HG03575 (cell line): ENCODE results near the gene SEPSECS.

Experiments
- ATAC-seq: cut with Tn5 transposase; IDR thresholded peaks from one replicate; pipeline ENCODE4 v1.9.1; 2021; ENCODE audit not compliant: unreplicated experiment, insufficient number of reproducible peaks, low FRiP score; ENCODE audit errors: extremely low read depth

The SEPSECS gene

GRCh38 chr4:25159837-25160713, at the start of gene SEPSECS:
Gene SEPSECS (minus strand): TSS chr4:25160449. CDS start chr4:25160369, 80 bp downstream.
- ATAC-seq, result peak; percentile 81

DNA sequence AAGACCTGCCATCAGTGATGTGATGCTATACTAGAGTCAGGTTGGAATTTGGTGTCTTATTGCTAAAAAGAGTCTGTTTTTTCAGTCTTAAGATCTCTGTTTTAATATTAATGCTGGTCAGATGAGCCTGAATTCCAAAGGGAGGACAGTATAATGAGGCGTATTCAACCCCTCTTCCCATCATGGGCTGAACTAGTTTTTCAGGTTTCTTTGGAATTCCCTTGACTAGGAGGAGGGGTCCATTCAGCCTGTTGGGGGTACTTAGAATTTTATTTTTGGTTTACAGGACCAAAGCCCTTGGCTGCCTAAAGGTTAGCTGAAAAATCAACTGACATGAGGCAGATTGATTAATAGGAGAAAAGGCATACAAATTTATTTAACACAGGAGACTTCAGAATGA, 49.5 kb upstream of the SEPSECS start:
- ATAC-seq, result no peak

GRCh38 chr4:25207997-25208396, 47.7 kb upstream of the SEPSECS start:
- ATAC-seq, result no peak

GRCh38 chr4:25198713-25199112, 38.5 kb upstream of the SEPSECS start:
- ATAC-seq, result no peak

GRCh38 chr4:25190407-25190806, 30.2 kb upstream of the SEPSECS start:
- ATAC-seq, result no peak

- no peak for ATAC-seq
Measured at GRCh38 chr4:25184056-25184455, 23.8 kb upstream of the SEPSECS start.

GRCh38 chr4:25182937-25183336, 22.7 kb upstream of the SEPSECS start:
- no peak for ATAC-seq

- peak; percentile 65 for ATAC-seq
Measured at GRCh38 chr4:25180524-25181131, 20.4 kb upstream of the SEPSECS start.

GRCh38 chr4:25178838-25179261, 18.6 kb upstream of the SEPSECS start:
- no peak for ATAC-seq

GRCh38 chr4:25177147-25177546, 16.9 kb upstream of the SEPSECS start:
- ATAC-seq, result no peak

GRCh38 chr4:25174674-25175073, 14.4 kb upstream of the SEPSECS start:
- no peak for ATAC-seq

DNA sequence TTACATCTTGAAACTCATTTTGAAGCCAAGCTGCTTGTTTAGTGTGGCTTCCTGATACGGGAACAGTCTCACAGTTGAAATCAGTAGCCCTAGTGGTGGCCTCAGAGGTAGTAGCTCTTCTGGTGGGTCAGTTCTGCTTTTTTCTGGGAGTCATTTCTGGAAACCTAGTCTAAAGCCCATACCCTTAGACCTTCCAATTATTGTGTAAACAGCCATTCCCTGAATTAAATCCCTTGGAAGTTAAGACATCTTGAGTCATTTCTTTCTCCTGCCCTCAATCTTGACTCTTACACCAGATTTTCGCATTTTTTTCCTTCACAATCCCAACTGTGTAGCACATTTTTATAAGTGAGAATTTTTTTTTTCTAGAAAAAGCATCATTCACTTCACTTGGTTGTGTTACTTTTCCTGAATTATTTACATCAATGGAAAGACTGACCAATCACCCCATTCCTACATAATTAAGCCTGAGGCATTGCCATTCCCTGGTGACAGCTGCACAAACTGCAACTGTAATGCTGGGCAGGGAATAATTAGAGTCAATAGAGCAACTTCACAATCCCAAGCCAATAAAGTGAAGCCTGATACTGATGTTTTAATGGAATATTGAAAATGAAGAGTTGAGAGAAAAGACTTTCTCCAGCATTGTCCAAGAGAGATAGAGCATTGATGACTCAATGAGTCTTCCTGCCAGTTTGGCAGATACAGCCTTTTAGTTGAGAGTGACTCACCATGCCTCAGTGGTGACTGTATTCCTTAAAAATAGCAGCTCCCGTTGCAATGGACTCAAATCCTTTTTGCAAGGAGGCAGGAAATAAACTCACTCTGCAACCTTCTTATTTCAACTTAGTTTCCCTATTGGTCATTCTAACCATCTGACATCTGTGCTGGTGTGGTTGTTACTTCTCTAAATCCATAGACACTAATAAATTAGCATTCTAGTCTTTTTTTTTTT, 13.0 kb upstream of the SEPSECS start:
- no peak for ATAC-seq

- no peak for ATAC-seq
Measured at GRCh38 chr4:25171201-25171865, 11.1 kb upstream of the SEPSECS start.

- no peak for ATAC-seq
Measured at GRCh38 chr4:25169446-25169845, 9.2 kb upstream of the SEPSECS start.

- no peak for ATAC-seq
Measured at GRCh38 chr4:25165916-25166315, 5.7 kb upstream of the SEPSECS start.

- ATAC-seq, result no peak
Measured at GRCh38 chr4:25163196-25163595, 2.9 kb upstream of the SEPSECS start.

- no peak for ATAC-seq
Measured at GRCh38 chr4:25162566-25162965, 2.3 kb upstream of the SEPSECS start.

- ATAC-seq, result no peak
Measured at GRCh38 chr4:25161593-25161950, 1.3 kb upstream of the SEPSECS start.
